Heart left ventricle (tissue), 13 donors: Measurements from ENCODE around the gene CCDC86.

Source experiments
- CTCF ChIP-seq, 12 donors: fragments of 200-600 bp; sonication (generic) in 4 of 12; IDR thresholded peaks; one replicate each; pipeline versions ENCODE4 v1.5.0 to v1.8.0; 2018 to 2022; ENCODE audit warnings: antibody characterized with exemption in 12 of 12, mild to moderate bottlenecking in 5 of 12
- POLR2A ChIP-seq, 2 donors: fragments of 450-650 bp; IDR thresholded peaks; one replicate each; pipeline ENCODE4 v1.6.1; 2017; ENCODE audit warnings: antibody characterized with exemption in 2 of 2, mild to moderate bottlenecking in 2 of 2, moderate library complexity in 2 of 2
- donor health status: ischemic (EF 13 %, LVEDD 7.1; RV severe dilation, severe dysfunction).
- donor health status: DM: no; HTN: yes; CAD: no.
- donor health status: DM: no; HTN: no; CAD: no.
- donor health status: ischemic (EF 25% LVEDD 6.9; RV normal size, moderate dysfunction).
- donor health status: ischemic (EF 25% LVEDD 5.7; RV mildly dilated, moderate dysfunction).
- donor health status: ischemic (EF 35%, LVEDD 5.7; RV mildly dilated, moderate dysfunction).
- donor health status: nonischemic (EF 11% LVEDD 7.7; RV severe dilation, severe dysfunction).
- donor health status: DM: yes; HTN: yes; CAD: no.
- donor health status: PGD.
- donor health status: ischemic (EF 29% LVEDD 5.4; RV normal size, mild dysfunction).
- donor health status: nonischemic (EF 23%, LVEDD 6.1; RV moderate dilation, normal function).

DNA sequence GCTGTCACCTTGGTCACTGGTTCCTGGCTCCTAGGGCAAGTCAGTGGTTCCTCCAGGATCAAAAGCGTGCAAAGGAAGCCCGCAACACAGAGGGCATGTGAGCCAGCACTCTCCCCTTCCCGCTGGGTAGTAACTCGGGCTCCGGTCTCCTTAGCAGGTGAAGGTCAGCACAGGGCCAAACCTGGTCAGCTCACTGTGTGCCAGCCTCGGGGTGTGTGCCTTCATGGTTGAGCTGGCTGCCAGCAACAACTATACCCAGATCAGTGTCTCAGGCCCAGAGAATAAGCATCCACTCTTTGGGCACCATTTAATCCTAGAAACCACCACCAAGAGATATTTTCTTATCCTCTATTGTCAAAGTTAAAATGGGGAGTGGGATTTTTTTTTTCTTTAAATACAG is 16.1 kb upstream of the CCDC86 start:
- no peak for TF ChIP-seq CTCF (IDR thresholded peaks at IDR 0.05)
- TF ChIP-seq POLR2A (IDR thresholded peaks at IDR 0.05) = no peak
